Left lung (tissue), 10 donors: ENCODE measurements around the gene RFC4. TPM values are rescaled to one million over a fixed set of nuclear protein-coding genes. Genes with fewer than 3 reads are reported as not detected.

Experiments used
- ATAC-seq: fragments of 200-7000 bp; cut with Tn5 transposase; one replicate; pipeline ENCODE4 v1.9.1; 2020; ENCODE audit warnings: moderate library complexity
- DNase-seq, 4 donors: peaks; one replicate each; pipeline ENCODE4 v3.0.0-alpha.2; 2013 to 2020
- H3K27ac ChIP-seq, 2 donors: fragments of 200-600 bp; sonication (generic) in 1 of 2; one replicate each; pipeline versions ENCODE4 v1.5.0 to v1.8.0; 2020 to 2021
- H3K27me3 ChIP-seq, 2 donors: fragments of 200-600 bp; sonication (generic) in 1 of 2; one replicate each; pipeline versions ENCODE4 v1.5.0 to v1.8.0; 2020 to 2021
- H3K36me3 ChIP-seq, 2 donors: fragments of 200-600 bp; sonication (generic) in 1 of 2; one replicate each; pipeline versions ENCODE4 v1.5.0 to v1.8.0; 2020 to 2021
- H3K4me1 ChIP-seq, 2 donors: fragments of 200-600 bp; one replicate each; pipeline ENCODE4 v1.8.0; 2021
- H3K4me3 ChIP-seq, 2 donors: fragments of 200-600 bp; sonication (generic) in 1 of 2; one replicate each; pipeline versions ENCODE4 v1.5.0 to v1.8.0; 2020 to 2021; ENCODE audit warnings: mild to moderate bottlenecking in 1 of 2
- H3K9me3 ChIP-seq, 2 donors: fragments of 200-600 bp; sonication (generic) in 1 of 2; one replicate each; pipeline versions ENCODE4 v1.5.0 to v1.8.0; 2020 to 2021
- CTCF ChIP-seq, 2 donors: fragments of 200-600 bp; sonication (generic) in 1 of 2; IDR thresholded peaks; one replicate each; pipeline versions ENCODE4 v1.5.0 to v1.8.0; 2021; ENCODE audit warnings: antibody characterized with exemption in 2 of 2
- intact Hi-C, 2 donors: fragments of 100-400 bp; cut with DNase I; formaldehyde crosslinking; loops; one replicate each; pipeline versions ENCODE4 v1.11.2 to v1.14.2; 2022
- polyA plus RNA-seq, 6 donors: library from polyadenylated mRNA; unstranded; fragments of 120-200 nt; gene quantifications; one replicate each; pipeline ENCODE4 v1.2.1, GENCODE V29; 2013; ENCODE audit not compliant: insufficient read length in 6 of 6
- total RNA-seq, 2 donors: library from RNA; stranded (reverse); fragmentation: NEBNext Ultra II Directional; extraction: Animal tissue kit (Norgen Biotek cat#: 25700); gene quantifications; one replicate each; pipeline ENCODE4 v1.2.1, GENCODE V29; 2021
- donor health status: DM: no; HTN: yes; CAD: no.
- donor health status: DM: no; HTN: no; CAD: no.

The RFC4 gene
- total and polyA plus RNA-seq, 8 donors = 12.9 to 55.0 (median 41.5) TPM

GRCh38 chr3:186844908-186845307 is 38.6 kb upstream of the RFC4 start:
- DNase-seq = no peak
- no peak for TF ChIP-seq CTCF (IDR thresholded peaks at IDR 0.05)
- ATAC-seq = no peak
- Histone ChIP-seq H3K9me3 (no peaks in the 10 kb centered on the region), H3K4me1 (no peaks in the 10 kb centered on the region), H3K27me3 (peaks cover 0 to 23% of the 10 kb centered on the region in 2 donors), H3K36me3 (no peaks in the 10 kb centered on the region), H3K4me3 (no peak overlapping the region), H3K27ac (no peak overlapping the region)
- intact Hi-C loops = loop anchor here in 1 of 2 donors (5.0 kb wide), 1 partner anchor 317 kb away; no protein-coding TSS in a partner anchor

GRCh38 chr3:186843039-186843432 is 36.8 kb upstream of the RFC4 start:
- no peak for DNase-seq
- H3K36me3 ChIP-seq = no peaks in the 10 kb centered on the region
- H3K27ac ChIP-seq = no peak overlapping the region
- H3K9me3 ChIP-seq = no peaks in the 10 kb centered on the region
- H3K4me1 ChIP-seq = no peaks in the 10 kb centered on the region
- peak; percentile 60 for ATAC-seq
- H3K4me3 ChIP-seq = no peak overlapping the region
- peaks cover 0 to 23% of the 10 kb centered on the region in 2 donors for H3K27me3 ChIP-seq
- intact Hi-C loops = no loop called here
- TF ChIP-seq CTCF (IDR thresholded peaks at IDR 0.05) = no peak

GRCh38 chr3:186842426-186843038 is 36.2 kb upstream of the RFC4 start, which contains the start of gene ADIPOQ:
TSS of gene ADIPOQ (plus strand) at chr3:186842710. CDS start at chr3:186853059, 10,349 bp downstream.
- ATAC-seq = no peak
- TF ChIP-seq CTCF (IDR thresholded peaks at IDR 0.05) = no peak
- no peak within 1 kb of the TSS for H3K4me3 ChIP-seq

GRCh38 chr3:186841620-186842019 is 35.3 kb upstream of the RFC4 start:
- H3K4me3 ChIP-seq = no peak overlapping the region
- intact Hi-C loops = no loop called here
- H3K4me1 ChIP-seq = no peaks in the 10 kb centered on the region
- no peak overlapping the region for H3K27ac ChIP-seq
- peaks cover 0 to 19% of the 10 kb centered on the region in 2 donors for H3K27me3 ChIP-seq
- no peak for TF ChIP-seq CTCF (IDR thresholded peaks at IDR 0.05)
- DNase-seq (peak in 1 of 4 donors; percentile 57), ATAC-seq (peak; percentile 67)
- H3K36me3 ChIP-seq = no peaks in the 10 kb centered on the region
- H3K9me3 ChIP-seq = no peaks in the 10 kb centered on the region

More at GRCh38 chr3:186842426-186843038, 36.2 kb upstream of the RFC4 start, which contains the start of gene ADIPOQ:
- DNase-seq = no peak
- Histone ChIP-seq H3K36me3 (no peaks in the 10 kb centered on the region), H3K9me3 (no peaks in the 10 kb centered on the region), H3K27me3 (peaks cover 0 to 23% of the 10 kb centered on the region in 2 donors), H3K27ac (no peak within 1 kb of the TSS), H3K4me1 (no peaks in the 10 kb centered on the region)
- intact Hi-C loops = no loop called here

- Histone ChIP-seq H3K27ac (no peak overlapping the region), H3K36me3 (no peaks in the 10 kb centered on the region), H3K4me3 (no peak overlapping the region), H3K27me3 (peaks cover 0 to 6% of the 10 kb centered on the region in 2 donors), H3K4me1 (no peaks in the 10 kb centered on the region), H3K9me3 (no peaks in the 10 kb centered on the region)
- no peak for TF ChIP-seq CTCF (IDR thresholded peaks at IDR 0.05)
- ATAC-seq (no peak), DNase-seq (no peak)
- intact Hi-C loops = no loop called here
These were observed 33.8 kb upstream of the RFC4 start for GRCh38 chr3:186839874-186840641.
